Right lobe of liver (tissue), 6 donors: ENCODE results near the gene MAIP1. TPM values are rescaled to one million over a fixed set of nuclear protein-coding genes. Genes with fewer than 3 reads are reported as not detected.
A peak's percentile ranks its signal among the peaks of the same experiment; 100 is the strongest.

ENCODE experiments used
- ATAC-seq, 4 donors: fragments of 200-7000 bp; cut with Tn5 transposase; one replicate each; pipeline ENCODE4 v1.9.1; 2020; ENCODE audit warnings: mild to moderate bottlenecking in 4 of 4, moderate library complexity in 4 of 4
- DNase-seq, 3 donors: peaks; one replicate each; pipeline ENCODE4 v3.0.0-alpha.2; 2020
- H3K27ac ChIP-seq, 3 donors: fragments of 200-600 bp; one replicate each; pipeline ENCODE4 v1.8.0; 2022
- H3K27me3 ChIP-seq, 2 donors: fragments of 200-600 bp; one replicate each; pipeline ENCODE4 v1.8.0; 2022
- H3K36me3 ChIP-seq, 4 donors: fragments of 200-600 bp; sonication (generic) in 1 of 4; one replicate each; pipeline versions ENCODE4 v1.5.1 to v1.8.0; 2017 to 2022; ENCODE audit warnings: control low read depth in 1 of 4
- H3K4me1 ChIP-seq, 4 donors: fragments of 200-600 bp; sonication (generic) in 1 of 4; one replicate each; pipeline versions ENCODE4 v1.5.1 to v1.8.0; 2017 to 2022; ENCODE audit warnings: control low read depth in 1 of 4
- H3K4me3 ChIP-seq, 3 donors: fragments of 200-600 bp; one replicate each; pipeline ENCODE4 v1.8.0; 2022
- H3K9me3 ChIP-seq, 4 donors: fragments of 200-600 bp; sonication (generic) in 1 of 4; one replicate each; pipeline versions ENCODE4 v1.5.1 to v1.8.0; 2017 to 2022; ENCODE audit warnings: control low read depth in 1 of 4
- POLR2A ChIP-seq: fragments of 450-650 bp; IDR thresholded peaks from one replicate; pipeline ENCODE4 v1.6.1; 2017; ENCODE audit warnings: antibody characterized with exemption, mild to moderate bottlenecking
- WGBS: methylation state at CpG from one replicate; pipeline ENCODE4 v1.1.6; 2018; ENCODE audit warnings: low coverage, low lambda C conversion rate; ENCODE audit not compliant: insufficient coverage; ENCODE audit errors: missing lambda C conversion rate; 5-methylcytosine and 5-hydroxymethylcytosine counted together
- intact Hi-C, 2 donors: fragments of 100-400 bp; cut with DNase I; formaldehyde crosslinking; loops; one replicate each; pipeline versions ENCODE4 v1.11.2 to v1.14.1; 2022
- total RNA-seq, 6 experiments: library from RNA; depleted of rRNA in 2 of 6; stranded (reverse); fragments of >200 nt in 2 of 6; fragmentation: NEBNext Ultra II Directional in 3 of 6; extraction: Animal tissue kit (Norgen Biotek cat#: 25700) in 3 of 6; gene quantifications; one replicate each; pipeline versions ENCODE4 v1.1.0 to v1.2.4, GENCODE V29; 2016 to 2023
- TF ChIP-seq, protein P1 (sequence below), 4 donors: fragments of 200-600 bp in 3 of 4; fragments of 450-650 bp in 1 of 4; IDR thresholded peaks; one replicate each; pipeline versions ENCODE4 v1.5.1 to v1.8.0; 2016 to 2022; ENCODE audit warnings: antibody characterized with exemption in 4 of 4, mild to moderate bottlenecking in 2 of 4
- donor health status: DM: no; HTN: yes; CAD: no.
- donor health status: DM: no; HTN: no; CAD: no.
- donor health status: DM: no; HTN: no; CAD: no.
- donor health status: DM: no; HTN: yes; CAD: no.
- donor health status: DM: no; HTN: yes; CAD: no.

The MAIP1 gene
- total RNA-seq, 6 experiments from 2014 or later = 23.4 to 39.7 (median 30.7) TPM

DNA sequence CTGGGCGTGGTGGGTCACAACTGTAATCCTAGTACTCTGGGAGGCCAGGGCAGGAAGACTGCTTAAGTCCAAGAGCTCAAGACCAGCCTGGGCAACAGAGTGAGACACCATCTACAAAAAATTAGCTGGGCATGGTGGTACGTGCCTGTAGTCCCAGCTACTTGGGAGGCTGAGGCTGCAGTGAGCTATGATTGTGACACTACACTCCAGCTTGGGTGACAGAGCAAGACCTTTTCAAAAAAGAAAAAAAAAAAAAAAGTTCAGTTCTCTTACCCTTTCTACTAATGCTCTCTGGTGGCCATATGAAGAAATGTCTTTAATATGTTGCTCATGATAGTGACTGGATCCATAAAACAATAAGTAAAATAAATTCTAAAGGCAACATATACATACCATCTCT is 15.0 kb upstream of the MAIP1 start:
- 87% methylated on average over 2 of the region's 2 CpGs for WGBS
- TF ChIP-seq, protein P1, sequence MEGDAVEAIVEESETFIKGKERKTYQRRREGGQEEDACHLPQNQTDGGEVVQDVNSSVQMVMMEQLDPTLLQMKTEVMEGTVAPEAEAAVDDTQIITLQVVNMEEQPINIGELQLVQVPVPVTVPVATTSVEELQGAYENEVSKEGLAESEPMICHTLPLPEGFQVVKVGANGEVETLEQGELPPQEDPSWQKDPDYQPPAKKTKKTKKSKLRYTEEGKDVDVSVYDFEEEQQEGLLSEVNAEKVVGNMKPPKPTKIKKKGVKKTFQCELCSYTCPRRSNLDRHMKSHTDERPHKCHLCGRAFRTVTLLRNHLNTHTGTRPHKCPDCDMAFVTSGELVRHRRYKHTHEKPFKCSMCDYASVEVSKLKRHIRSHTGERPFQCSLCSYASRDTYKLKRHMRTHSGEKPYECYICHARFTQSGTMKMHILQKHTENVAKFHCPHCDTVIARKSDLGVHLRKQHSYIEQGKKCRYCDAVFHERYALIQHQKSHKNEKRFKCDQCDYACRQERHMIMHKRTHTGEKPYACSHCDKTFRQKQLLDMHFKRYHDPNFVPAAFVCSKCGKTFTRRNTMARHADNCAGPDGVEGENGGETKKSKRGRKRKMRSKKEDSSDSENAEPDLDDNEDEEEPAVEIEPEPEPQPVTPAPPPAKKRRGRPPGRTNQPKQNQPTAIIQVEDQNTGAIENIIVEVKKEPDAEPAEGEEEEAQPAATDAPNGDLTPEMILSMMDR (IDR thresholded peaks at IDR 0.05) = peak in 3 of 4 donors; percentile 15 to 30 (median 27)
- TF ChIP-seq POLR2A = no peak
- Histone ChIP-seq H3K4me1 (peaks cover 0 to 8% (median 0%) of the 10 kb centered on the region in 4 donors), H3K9me3 (no peaks in the 10 kb centered on the region), H3K27me3 (no peaks in the 10 kb centered on the region), H3K27ac (no peak overlapping the region), H3K36me3 (peaks cover 0 to 13% (median 3%) of the 10 kb centered on the region in 4 donors), H3K4me3 (no peak overlapping the region)
- intact Hi-C loops = no loop called here
- DNase-seq = no peak
- ATAC-seq = peak; percentile 43 to 65 (median 54)

DNA sequence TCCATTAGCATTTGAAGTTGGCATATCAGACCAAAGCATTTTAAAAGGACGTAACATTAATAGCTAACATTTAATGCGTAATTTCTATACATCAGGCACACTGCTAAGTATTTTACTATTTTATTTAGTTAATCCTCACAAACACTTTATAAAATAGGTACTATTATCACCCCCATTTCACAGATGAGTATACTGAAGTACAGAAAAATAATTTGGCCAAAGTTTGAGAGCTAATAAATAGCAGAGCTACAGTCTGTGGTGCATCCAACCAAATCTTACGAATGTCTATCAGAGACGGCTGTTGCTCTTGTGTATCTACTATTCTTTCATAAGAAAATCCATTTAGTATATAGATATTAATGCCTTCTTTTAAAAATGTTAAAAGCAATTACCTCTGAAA is 12.0 kb upstream of the MAIP1 start:
- H3K36me3 ChIP-seq = peaks cover 0 to 32% (median 4%) of the 10 kb centered on the region in 4 donors
- H3K9me3 ChIP-seq = no peaks in the 10 kb centered on the region
- DNase-seq = no peak
- H3K27me3 ChIP-seq = no peaks in the 10 kb centered on the region
- intact Hi-C loops = no loop called here
- 96% methylated on average over 4 of the region's 4 CpGs for WGBS
- no peak for ATAC-seq
- H3K4me3 ChIP-seq = no peak overlapping the region
- TF ChIP-seq POLR2A = no peak
- TF ChIP-seq, protein P1 (IDR thresholded peaks at IDR 0.05) = no peak
- H3K4me1 ChIP-seq = no peaks in the 10 kb centered on the region
- H3K27ac ChIP-seq = no peak overlapping the region

DNA sequence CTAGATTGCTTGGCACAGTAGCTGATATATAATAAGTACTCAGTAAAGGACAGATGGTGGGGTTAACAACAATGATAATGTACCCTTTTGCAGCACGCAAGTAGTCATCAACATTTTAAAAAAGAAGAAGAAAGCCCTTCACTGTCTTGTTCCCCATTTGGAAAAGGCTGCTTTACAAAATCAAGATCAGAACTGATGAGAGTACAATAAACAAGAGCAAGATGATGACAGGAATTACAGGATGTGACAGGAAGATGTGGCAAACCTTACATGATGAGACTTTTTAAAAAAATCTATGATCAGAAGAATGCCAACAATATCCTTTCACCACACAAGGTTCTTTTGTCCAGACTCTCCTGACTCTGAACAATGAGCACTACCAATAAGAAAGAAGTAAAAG is 9.2 kb upstream of the MAIP1 start:
- 90% methylated on average over 1 of the region's 1 CpG for WGBS
- Histone ChIP-seq H3K36me3 (peaks cover 0 to 30% (median 4%) of the 10 kb centered on the region in 4 donors), H3K27ac (no peak overlapping the region)

DNA sequence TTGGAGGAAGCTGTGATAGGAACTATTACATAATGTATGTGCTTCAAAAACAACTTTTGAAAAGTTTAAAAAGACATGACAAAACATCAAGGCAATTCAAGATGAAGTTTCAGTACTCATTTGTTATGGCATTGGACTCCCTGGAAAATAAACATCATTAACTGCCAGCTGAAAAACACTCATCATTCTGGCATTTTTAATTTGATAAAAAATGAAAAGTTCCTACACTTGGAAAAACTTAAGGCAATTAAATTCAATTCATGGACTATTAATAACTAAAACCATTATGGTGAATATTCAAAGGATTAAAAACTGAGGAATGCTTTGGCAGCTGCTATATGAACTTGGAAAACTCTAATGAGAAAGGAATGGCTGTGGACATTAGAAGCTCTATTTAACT is 8.5 kb upstream of the MAIP1 start:
- intact Hi-C loops = no loop called here
- ATAC-seq = no peak

More for the DNA sequence above, 9.2 kb upstream of the MAIP1 start:
- DNase-seq (no peak), ATAC-seq (no peak)
- TF ChIP-seq, protein P1 (IDR thresholded peaks at IDR 0.05) = no peak
- no peak for TF ChIP-seq POLR2A
- Histone ChIP-seq H3K27me3 (no peaks in the 10 kb centered on the region), H3K4me1 (no peaks in the 10 kb centered on the region), H3K4me3 (no peak overlapping the region), H3K9me3 (no peaks in the 10 kb centered on the region)
- intact Hi-C loops = no loop called here

More for the DNA sequence above, 8.5 kb upstream of the MAIP1 start:
- Histone ChIP-seq H3K4me1 (no peaks in the 10 kb centered on the region), H3K9me3 (no peaks in the 10 kb centered on the region), H3K27me3 (no peaks in the 10 kb centered on the region), H3K27ac (no peak overlapping the region), H3K36me3 (peaks cover 0 to 30% (median 4%) of the 10 kb centered on the region in 4 donors), H3K4me3 (no peak overlapping the region)
- no peak for DNase-seq
- no peak for TF ChIP-seq POLR2A
- TF ChIP-seq, protein P1 (IDR thresholded peaks at IDR 0.05) = no peak
